HL-60 (cell line): ENCODE results near the gene KSR2.

Experiments
- DNase-seq, 2 experiments: peaks; one replicate each; pipeline ENCODE4 v3.0.0-alpha.2; 2010 to 2020; ENCODE audit warnings: low read depth in 1 of 2, low spot score in 1 of 2
- H3K27ac ChIP-seq: fragments of 250-450 bp; sonication (Bioruptor Pico); replicated peaks from 2 replicates; pipeline ENCODE4 v1.5.1; 2020; ENCODE audit warnings: mild to moderate bottlenecking, moderate library complexity
- H3K27me3 ChIP-seq: fragments of 250-450 bp; sonication (Bioruptor Pico); 2 replicates; pipeline ENCODE4 v1.5.1; 2021; ENCODE audit warnings: mild to moderate bottlenecking, moderate library complexity; ENCODE audit not compliant: insufficient read depth, poor library complexity, severe bottlenecking
- H3K4me3 ChIP-seq: replicated peaks from 2 replicates; pipeline ENCODE4 v1.5.1; 2011; ENCODE audit warnings: mild to moderate bottlenecking, control low read depth, low read length; ENCODE audit not compliant: insufficient read depth
- CTCF ChIP-seq: IDR thresholded peaks from one replicate; pipeline ENCODE4 v1.5.1; 2011; ENCODE audit warnings: low read length, control low read depth, inconsistent platforms; ENCODE audit not compliant: insufficient read depth
- GABPA ChIP-seq: IDR thresholded peaks from 2 replicates; pipeline ENCODE4 v1.6.1; 2012; ENCODE audit warnings: low read depth
- POLR2AphosphoS5 ChIP-seq: IDR thresholded peaks from 2 replicates; pipeline ENCODE4 v1.6.1; 2012; ENCODE audit warnings: low read depth
- REST ChIP-seq: IDR thresholded peaks from 2 replicates; pipeline ENCODE4 v1.6.1; 2012; ENCODE audit warnings: low read depth; ENCODE audit not compliant: insufficient replicate concordance
- SPI1 ChIP-seq: IDR thresholded peaks from 2 replicates; pipeline ENCODE4 v1.6.1; 2012; ENCODE audit warnings: low read depth, mild to moderate bottlenecking, borderline replicate concordance
- long read RNA-seq: library from polyadenylated mRNA; unstranded; transcript quantifications from one replicate; pipeline ENCODE4 v2.0.0, GENCODE V29; 2020

KSR2 gene
- long read RNA-seq: 0 reads

- DNase-seq: no peak
- TF ChIP-seq SPI1: no peak
- TF ChIP-seq CTCF: no peak
- TF ChIP-seq REST: no peak
- TF ChIP-seq GABPA: no peak
- no peak for TF ChIP-seq POLR2AphosphoS5
- Histone ChIP-seq H3K4me3 (no peak within 1 kb of the TSS), H3K27ac (no peak within 1 kb of the TSS), H3K27me3 (peaks cover 33% of the 10 kb centered on the region)
Measured at GRCh38 chr12:117968826-117969659, at the start of gene KSR2. KSR2 (minus strand) TSS chr12:117968990; CDS start chr12:117968255, 735 bp downstream.

- no peak for DNase-seq
- no peak overlapping the region for H3K4me3 ChIP-seq
- H3K27me3 ChIP-seq: no peaks in the 10 kb centered on the region
- TF ChIP-seq REST (no peak), GABPA (no peak), CTCF (no peak), POLR2AphosphoS5 (no peak), SPI1 (no peak)
- no peak overlapping the region for H3K27ac ChIP-seq
Measured at GRCh38 chr12:118017926-118018325, 49.1 kb upstream of the KSR2 start.

GRCh38 chr12:118016424-118017264 lies 47.9 kb upstream of the KSR2 start, which contains the start of gene RFC5:
RFC5 (plus strand) TSS chr12:118016703; CDS start chr12:118016828, 125 bp downstream.
- H3K27me3 ChIP-seq: no peaks in the 10 kb centered on the region
- H3K27ac ChIP-seq: peak within 1 kb of the TSS; percentile 92
- DNase-seq: peak; percentile 93 to 97
- H3K4me3 ChIP-seq: peak within 1 kb of the TSS; percentile 90
- no peak for TF ChIP-seq GABPA
- peak; percentile 82; the same call in 1 of the 2 replicates for TF ChIP-seq POLR2AphosphoS5
- no peak for TF ChIP-seq CTCF
- peak; percentile 95 for TF ChIP-seq SPI1
- peak; percentile 54 for TF ChIP-seq REST
